ENCODE measurements around the gene PRAMEF7.
"Not testable (repeated sequence)": the region's sequence is repeated elsewhere in the genome, so short reads cannot be mapped to it uniquely, and the experiment has no call there.

PRAMEF7 gene

DNA sequence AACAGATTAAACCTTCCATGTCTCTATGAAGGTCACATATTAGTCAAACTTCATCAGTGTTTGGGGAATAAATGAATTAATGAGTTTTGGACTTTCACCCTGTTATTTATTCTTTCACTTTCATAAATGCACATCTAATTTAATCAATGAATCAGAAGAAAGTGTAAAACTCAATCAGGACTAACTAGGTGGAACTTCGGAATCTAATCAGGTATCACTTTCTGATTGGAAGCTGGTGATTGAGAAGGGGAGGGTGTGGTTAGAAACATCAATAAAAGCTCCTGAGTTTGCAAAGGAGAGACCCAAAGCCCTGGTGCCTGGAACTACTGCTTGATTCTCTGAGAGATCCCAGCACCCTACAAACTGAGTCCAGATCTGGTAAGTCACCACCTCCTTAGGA, at the start of gene PRAMEF7:
Gene PRAMEF7 (plus strand): TSS at position 301 of the 400 bp plus-strand sequence. CDS start 1,083 bp downstream, outside the sequence.
- H3K27ac ChIP-seq; H3K9me3 ChIP-seq; H3K36me3 ChIP-seq; H3K27me3 ChIP-seq; H3K4me3 ChIP-seq (ENCODE audit: low read depth in 1 of 2, low read length in 1 of 2); H3K4me1 ChIP-seq (ENCODE audit: control insufficient read depth in 1 of 2, insufficient read depth in 1 of 2, low read depth in 1 of 2, low read length in 1 of 2): not testable (repeated sequence)

DNA sequence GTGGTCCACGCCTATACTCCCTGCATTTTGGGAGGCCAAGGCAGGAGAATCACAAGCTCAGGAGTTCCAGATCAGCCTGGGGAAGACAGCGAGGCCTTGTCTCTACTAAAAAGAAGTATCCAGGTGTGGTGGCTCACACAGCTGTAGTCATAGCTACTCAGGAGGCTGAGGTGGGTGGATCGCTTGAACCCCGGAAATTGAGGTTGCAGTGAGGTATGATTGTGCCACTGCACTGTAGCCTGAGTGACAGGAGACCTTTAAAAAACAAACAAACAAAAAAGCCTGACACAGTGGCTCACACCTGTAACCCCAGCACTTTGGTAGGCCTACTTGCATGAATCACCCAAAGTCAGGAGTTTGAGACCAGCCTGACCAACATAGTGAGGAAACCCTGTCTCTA, 38.0 kb upstream of the PRAMEF7 start:
- not testable (repeated sequence) for H3K4me3 ChIP-seq (ENCODE audit: low read depth in 1 of 2, low read length in 1 of 2)

DNA sequence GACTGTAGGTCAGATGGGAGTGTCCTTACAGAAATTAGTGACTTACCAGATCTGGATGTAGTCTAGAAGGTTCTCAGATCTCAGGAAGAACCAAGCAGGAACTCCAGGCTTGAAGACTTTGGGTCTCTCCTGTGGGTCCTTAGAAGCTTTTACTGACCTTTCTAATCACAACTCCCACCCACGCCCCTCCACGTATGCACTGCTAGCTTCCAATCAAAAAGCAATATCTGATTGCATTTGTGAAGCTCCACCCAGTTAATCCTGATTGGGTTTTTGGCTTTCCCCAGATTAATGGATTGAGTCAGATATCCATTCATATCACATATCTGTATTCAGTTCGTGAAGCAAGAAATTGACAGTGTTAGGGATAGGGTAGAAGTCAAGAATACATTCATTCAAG, 30.3 kb upstream of the PRAMEF7 start, which contains the start of gene PRAMEF4:
Gene PRAMEF4 (minus strand): TSS at position 101 of the 400 bp plus-strand sequence. CDS start 2,807 bp downstream, outside the sequence.
- not testable (repeated sequence) for H3K9me3 ChIP-seq; H3K36me3 ChIP-seq; H3K27ac ChIP-seq; H3K4me3 ChIP-seq (ENCODE audit: low read depth in 1 of 2, low read length in 1 of 2); H3K4me1 ChIP-seq (ENCODE audit: control insufficient read depth in 1 of 2, insufficient read depth in 1 of 2, low read depth in 1 of 2, low read length in 1 of 2); H3K27me3 ChIP-seq

More for the DNA sequence above, 38.0 kb upstream of the PRAMEF7 start:
- H3K4me1 ChIP-seq (ENCODE audit: control insufficient read depth in 1 of 2, insufficient read depth in 1 of 2, low read depth in 1 of 2, low read length in 1 of 2); H3K27ac ChIP-seq; H3K36me3 ChIP-seq; H3K27me3 ChIP-seq; H3K9me3 ChIP-seq: not testable (repeated sequence)

DNA sequence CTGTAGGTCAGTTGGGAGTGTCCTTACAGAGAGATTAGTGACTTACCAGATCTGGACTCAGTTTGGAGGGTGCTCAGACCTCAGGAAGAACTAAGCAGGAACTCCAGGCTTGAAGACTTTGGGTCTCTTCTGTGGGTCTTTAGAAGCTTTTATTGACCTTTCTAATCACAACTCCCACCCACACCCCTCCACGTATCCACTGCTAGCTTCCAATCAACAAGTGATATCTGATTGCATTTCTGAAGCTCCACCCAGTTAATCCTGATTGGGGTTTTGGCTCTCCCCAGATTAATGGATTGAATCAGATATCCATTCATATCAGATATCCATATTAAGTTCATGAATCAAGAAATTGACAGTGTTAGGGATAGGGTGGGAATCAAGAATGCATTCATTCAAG, 18.2 kb upstream of the PRAMEF7 start, which contains the start of gene PRAMEF10:
Gene PRAMEF10 (minus strand): TSS at position 101 of the 400 bp plus-strand sequence. CDS start 2,423 bp downstream, outside the sequence.
- not testable (repeated sequence) for H3K27me3 ChIP-seq; H3K9me3 ChIP-seq; H3K4me1 ChIP-seq (ENCODE audit: control insufficient read depth in 1 of 2, insufficient read depth in 1 of 2, low read depth in 1 of 2, low read length in 1 of 2); H3K36me3 ChIP-seq; H3K4me3 ChIP-seq (ENCODE audit: low read depth in 1 of 2, low read length in 1 of 2); H3K27ac ChIP-seq

DNA sequence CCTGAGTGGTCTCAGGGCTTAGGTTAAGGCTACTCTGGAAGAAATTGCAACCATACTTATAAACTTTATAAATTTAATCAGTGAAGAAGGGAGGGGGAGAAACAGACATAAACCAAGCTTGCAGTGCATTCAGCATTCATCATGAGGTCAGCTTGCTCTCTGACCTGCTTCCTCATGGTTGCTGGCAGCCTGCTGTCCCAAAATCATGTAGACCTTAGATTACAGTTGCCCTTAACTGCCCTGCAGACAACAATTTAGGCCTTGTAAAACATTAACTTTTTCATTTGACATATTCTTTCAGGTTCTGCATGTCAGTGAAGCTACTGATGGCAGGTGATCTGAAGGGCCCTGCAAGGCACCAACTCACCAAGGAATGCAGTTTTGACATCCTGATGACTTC, 17.2 kb upstream of the PRAMEF7 start:
- H3K9me3 ChIP-seq; H3K27me3 ChIP-seq; H3K27ac ChIP-seq; H3K36me3 ChIP-seq; H3K4me1 ChIP-seq (ENCODE audit: control insufficient read depth in 1 of 2, insufficient read depth in 1 of 2, low read depth in 1 of 2, low read length in 1 of 2); H3K4me3 ChIP-seq (ENCODE audit: low read depth in 1 of 2, low read length in 1 of 2): not testable (repeated sequence)

DNA sequence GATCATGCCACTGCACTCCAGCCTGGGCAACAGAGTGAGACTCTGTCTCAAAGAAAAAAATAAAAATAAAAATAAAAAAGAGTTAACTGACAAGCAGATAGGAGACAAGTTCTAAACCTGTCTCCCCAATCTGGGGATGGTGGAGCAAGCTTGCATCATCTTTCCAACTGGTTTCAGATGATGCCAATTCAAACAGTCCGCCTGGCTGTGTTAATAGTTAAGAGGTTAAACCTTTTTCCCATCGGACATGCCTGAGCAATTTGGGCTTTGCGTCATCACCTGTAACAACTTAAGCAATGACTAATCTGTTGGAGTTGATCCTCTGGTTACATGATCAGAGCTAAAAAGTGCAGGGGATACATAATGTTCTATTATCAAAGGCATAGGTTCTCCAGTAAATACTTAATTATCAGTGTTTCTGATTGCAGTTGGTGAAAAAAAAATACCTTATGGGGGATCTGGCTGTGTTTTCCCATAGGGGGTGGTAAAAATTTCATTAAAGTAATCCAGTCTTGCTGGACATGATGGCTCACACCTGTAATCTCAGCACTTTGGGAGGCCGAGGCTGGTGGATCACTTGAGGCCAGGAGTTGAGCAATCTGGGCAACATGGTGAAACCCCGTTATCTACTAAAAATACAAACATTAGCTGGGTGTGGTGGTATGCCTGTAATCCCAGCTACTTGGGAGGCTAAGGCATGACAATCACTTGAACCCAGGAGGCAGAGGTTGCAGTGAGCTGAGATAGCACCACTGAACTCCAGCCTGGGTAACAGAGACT, 12.4 kb upstream of the PRAMEF7 start:
- H3K36me3 ChIP-seq; H3K4me1 ChIP-seq (ENCODE audit: control insufficient read depth in 1 of 2, insufficient read depth in 1 of 2, low read depth in 1 of 2, low read length in 1 of 2): not testable (repeated sequence)

DNA sequence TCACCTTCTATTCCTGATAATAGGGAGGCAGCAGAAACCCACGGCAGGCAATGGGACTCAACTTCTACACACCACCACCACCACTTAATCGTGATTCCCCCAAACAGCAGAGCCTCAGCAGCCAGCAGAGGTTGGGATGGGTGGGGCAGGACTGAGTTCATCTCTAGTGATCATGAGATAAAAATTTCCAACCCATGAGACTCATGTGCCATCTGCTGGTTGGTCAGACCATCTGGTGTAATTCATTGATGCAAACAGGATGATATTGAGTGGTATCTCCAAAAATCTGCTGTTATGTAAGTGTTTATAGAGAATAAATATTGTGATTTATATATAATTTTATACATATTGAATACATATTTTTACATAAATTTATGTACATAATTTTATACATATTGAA, 5.3 kb downstream of the PRAMEF7 start:
- H3K4me1 ChIP-seq (ENCODE audit: control insufficient read depth in 1 of 2, insufficient read depth in 1 of 2, low read depth in 1 of 2, low read length in 1 of 2); H3K4me3 ChIP-seq (ENCODE audit: low read depth in 1 of 2, low read length in 1 of 2); H3K27ac ChIP-seq; H3K27me3 ChIP-seq; H3K36me3 ChIP-seq; H3K9me3 ChIP-seq: not testable (repeated sequence)

More for the DNA sequence above, 12.4 kb upstream of the PRAMEF7 start:
- not testable (repeated sequence) for H3K27me3 ChIP-seq; H3K4me3 ChIP-seq (ENCODE audit: low read depth in 1 of 2, low read length in 1 of 2); H3K9me3 ChIP-seq; H3K27ac ChIP-seq

DNA sequence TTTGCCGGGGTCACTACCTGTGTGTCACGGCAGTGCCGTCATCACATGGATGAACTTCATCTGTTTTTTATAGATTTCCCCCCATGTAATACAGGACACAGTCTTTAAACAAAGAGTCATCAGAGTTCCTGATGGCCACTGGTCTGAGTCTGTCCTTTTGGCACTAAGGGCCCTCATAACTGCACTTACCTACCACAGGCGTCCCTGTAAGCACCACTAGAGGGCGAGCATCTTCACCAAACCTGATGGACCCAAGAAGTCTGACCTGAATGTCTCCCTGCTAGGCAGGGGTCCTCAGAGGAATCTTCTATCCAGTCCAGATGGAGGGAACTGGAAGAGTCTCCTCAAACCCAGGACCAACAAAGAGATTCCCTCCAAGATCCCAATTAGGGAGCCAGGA, 8.0 kb downstream of the PRAMEF7 start:
- not testable (repeated sequence) for H3K27ac ChIP-seq; H3K36me3 ChIP-seq; H3K27me3 ChIP-seq; H3K9me3 ChIP-seq; H3K4me1 ChIP-seq (ENCODE audit: control insufficient read depth in 1 of 2, insufficient read depth in 1 of 2, low read depth in 1 of 2, low read length in 1 of 2); H3K4me3 ChIP-seq (ENCODE audit: low read depth in 1 of 2, low read length in 1 of 2)

DNA sequence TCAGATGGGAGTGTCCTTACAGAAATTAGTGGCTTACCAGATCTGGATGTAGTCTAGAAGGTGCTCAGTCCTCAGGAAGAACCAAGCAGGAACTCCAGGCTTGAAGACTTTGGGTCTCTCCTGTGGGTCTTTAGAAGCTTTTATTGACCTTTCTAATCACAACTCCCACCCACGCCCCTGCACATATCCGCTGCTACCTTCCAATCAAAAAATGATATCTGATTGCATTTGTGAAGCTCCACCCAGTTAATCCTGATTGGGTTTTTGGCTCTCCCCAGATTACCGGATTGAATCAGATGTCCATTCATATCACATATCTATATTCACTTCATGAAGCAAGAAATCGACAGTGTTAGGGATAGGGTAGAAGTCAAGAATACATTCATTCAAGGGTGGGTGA, 31.1 kb downstream of the PRAMEF7 start, which contains the start of gene PRAMEF6:
Gene PRAMEF6 (minus strand): TSS at position 101 of the 400 bp plus-strand sequence. CDS start 5,062 bp downstream, outside the sequence.
- not testable (repeated sequence) for H3K36me3 ChIP-seq; H3K27me3 ChIP-seq; H3K9me3 ChIP-seq; H3K27ac ChIP-seq; H3K4me1 ChIP-seq (ENCODE audit: control insufficient read depth in 1 of 2, insufficient read depth in 1 of 2, low read depth in 1 of 2, low read length in 1 of 2); H3K4me3 ChIP-seq (ENCODE audit: low read depth in 1 of 2, low read length in 1 of 2)
